ENCODE data around the gene C1orf232. TPM values are rescaled to one million over a fixed set of nuclear protein-coding genes. Genes with fewer than 3 reads are reported as not detected.
A peak's percentile ranks its signal among the peaks of the same experiment; 100 is the strongest.

C1orf232 gene
- total RNA-seq: not detected in 3 replicates
- long read RNA-seq: 0 reads

DNA sequence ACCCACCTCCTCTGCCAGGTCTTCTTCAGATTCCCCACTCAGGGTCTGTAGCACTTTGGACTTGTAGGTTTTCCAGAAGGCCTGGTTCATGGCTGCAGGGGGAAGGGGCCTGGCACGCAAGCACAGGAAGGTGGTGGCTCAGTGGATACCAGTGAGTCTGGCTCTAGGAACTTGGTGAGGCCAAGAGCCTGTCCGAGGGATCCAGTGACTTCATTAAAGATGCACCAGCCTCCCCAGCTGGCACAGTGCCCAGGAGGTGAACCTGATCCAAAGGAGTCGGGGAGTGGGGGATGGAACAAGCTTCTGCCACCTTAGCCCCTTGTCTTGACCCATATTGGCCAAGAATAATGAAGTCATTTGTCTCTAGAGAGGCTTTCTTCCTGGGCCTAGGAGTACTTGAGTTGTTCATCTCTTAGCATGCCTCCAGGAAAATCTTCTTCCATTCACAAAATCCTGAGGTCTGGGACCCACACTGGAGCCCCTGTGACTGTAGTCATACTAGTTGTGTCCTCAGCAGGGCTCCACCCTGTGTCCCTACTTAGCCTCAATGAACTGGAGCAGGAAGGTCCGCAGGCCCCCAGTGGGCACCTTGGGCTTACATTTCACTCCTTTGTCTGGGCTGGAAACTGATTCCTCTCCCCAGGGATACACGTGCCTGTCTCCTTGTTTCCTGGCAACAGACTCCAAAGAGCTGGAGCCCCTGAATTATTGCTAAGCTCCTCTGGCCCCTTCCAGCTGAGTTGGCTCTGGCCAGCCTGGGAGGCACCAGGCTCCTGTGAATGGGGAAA lies at the start of gene C1orf232:
Gene C1orf232, minus strand, starts transcription at position 554 of the 788 bp plus-strand sequence. Its CDS starts 464 bp downstream, at position 90.
- Mint-ChIP-seq H3K27ac (ENCODE audit: unreplicated experiment) (peak within 1 kb of the TSS; percentile 82), H3K4me1 (ENCODE audit: low read depth) (peaks cover 14% of the 10 kb centered on the region), H3K27me3 (ENCODE audit: low read depth) (no peaks in the 10 kb centered on the region), H3K36me3 (ENCODE audit: low read depth) (no peaks in the 10 kb centered on the region), H3K4me3 (ENCODE audit: unreplicated experiment) (peak within 1 kb of the TSS; percentile 88), H3K9me3 (ENCODE audit: low read depth) (no peaks in the 10 kb centered on the region)
- DNase-seq (ENCODE audit: low spot score): no peak
- no peak for TF ChIP-seq CTCF (IDR thresholded peaks at IDR 0.05)

GRCh38 chr1:26215246-26215645 lies 46.5 kb upstream of the C1orf232 start:
- peaks cover 2% of the 10 kb centered on the region for H3K27me3 Mint-ChIP-seq (ENCODE audit: low read depth)
- H3K9me3 Mint-ChIP-seq (ENCODE audit: low read depth): no peaks in the 10 kb centered on the region
- H3K36me3 Mint-ChIP-seq (ENCODE audit: low read depth): no peaks in the 10 kb centered on the region

DNA sequence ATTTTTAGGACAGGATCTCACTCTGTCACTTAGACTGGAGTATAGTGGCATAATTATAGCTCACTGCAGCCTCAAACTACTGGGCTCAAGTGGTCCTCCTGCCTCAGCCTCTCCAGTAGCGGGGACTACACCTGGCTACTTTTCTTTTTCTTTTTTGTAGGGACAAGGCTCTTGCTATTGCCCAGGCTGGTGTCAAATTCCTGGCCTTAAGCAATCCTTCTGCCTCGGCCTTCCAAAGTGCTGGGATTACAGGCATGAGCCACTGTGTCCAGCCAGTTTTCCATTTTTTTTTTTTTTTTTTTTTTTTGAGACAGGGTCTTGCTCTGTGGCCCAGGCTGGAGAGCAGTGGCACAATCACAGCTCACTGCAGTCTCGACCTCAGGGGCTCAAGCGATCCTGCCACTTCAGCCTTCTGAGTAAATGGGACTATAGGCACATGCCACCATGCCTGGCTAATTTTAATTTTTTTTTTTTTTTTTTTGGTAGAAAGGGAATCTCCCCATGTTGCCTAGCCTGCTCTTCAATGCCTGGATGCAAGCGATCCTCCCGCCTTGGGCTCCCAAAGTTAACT lies 44.7 kb upstream of the C1orf232 start:
- TF ChIP-seq CTCF (IDR thresholded peaks at IDR 0.05): no peak
- peaks cover 9% of the 10 kb centered on the region for H3K27me3 Mint-ChIP-seq (ENCODE audit: low read depth)
- no peaks in the 10 kb centered on the region for H3K36me3 Mint-ChIP-seq (ENCODE audit: low read depth)
- H3K27ac Mint-ChIP-seq (ENCODE audit: unreplicated experiment): no peak overlapping the region
- H3K4me3 Mint-ChIP-seq (ENCODE audit: unreplicated experiment): no peak overlapping the region
- no peaks in the 10 kb centered on the region for H3K9me3 Mint-ChIP-seq (ENCODE audit: low read depth)
- H3K4me1 Mint-ChIP-seq (ENCODE audit: low read depth): no peaks in the 10 kb centered on the region
- DNase-seq (ENCODE audit: low spot score): no peak

More at GRCh38 chr1:26215246-26215645, 46.5 kb upstream of the C1orf232 start:
- no peak overlapping the region for H3K27ac Mint-ChIP-seq (ENCODE audit: unreplicated experiment)
- DNase-seq (ENCODE audit: low spot score): no peak
- H3K4me3 Mint-ChIP-seq (ENCODE audit: unreplicated experiment): no peak overlapping the region
- no peak for TF ChIP-seq CTCF (IDR thresholded peaks at IDR 0.05)
- H3K4me1 Mint-ChIP-seq (ENCODE audit: low read depth): peaks cover 3% of the 10 kb centered on the region

DNA sequence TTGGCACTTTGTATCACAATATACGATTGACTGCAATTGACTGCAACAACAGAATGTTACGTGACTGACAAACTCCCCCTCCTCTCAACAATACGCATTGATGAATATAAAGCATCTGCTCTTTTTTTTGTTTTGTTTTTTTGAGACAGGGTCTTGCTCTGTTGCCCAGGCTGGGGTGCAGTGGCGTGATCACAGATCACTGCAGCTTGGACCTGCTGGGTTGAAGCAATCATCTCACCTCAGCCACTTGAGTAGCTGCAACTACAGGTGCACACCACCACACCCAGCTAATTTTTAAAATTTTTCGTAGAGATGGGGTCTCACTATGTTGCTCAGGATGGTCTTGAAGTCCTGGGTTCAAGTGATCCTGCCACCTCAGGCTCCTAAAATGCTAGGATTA lies 44.0 kb upstream of the C1orf232 start:
- no peak for TF ChIP-seq CTCF (IDR thresholded peaks at IDR 0.05)
- DNase-seq (ENCODE audit: low spot score): no peak
- Mint-ChIP-seq H3K9me3 (ENCODE audit: low read depth) (no peaks in the 10 kb centered on the region), H3K36me3 (ENCODE audit: low read depth) (no peaks in the 10 kb centered on the region), H3K27ac (ENCODE audit: unreplicated experiment) (no peak overlapping the region), H3K4me1 (ENCODE audit: low read depth) (no peaks in the 10 kb centered on the region), H3K27me3 (ENCODE audit: low read depth) (peaks cover 9% of the 10 kb centered on the region), H3K4me3 (ENCODE audit: unreplicated experiment) (no peak overlapping the region)

DNA sequence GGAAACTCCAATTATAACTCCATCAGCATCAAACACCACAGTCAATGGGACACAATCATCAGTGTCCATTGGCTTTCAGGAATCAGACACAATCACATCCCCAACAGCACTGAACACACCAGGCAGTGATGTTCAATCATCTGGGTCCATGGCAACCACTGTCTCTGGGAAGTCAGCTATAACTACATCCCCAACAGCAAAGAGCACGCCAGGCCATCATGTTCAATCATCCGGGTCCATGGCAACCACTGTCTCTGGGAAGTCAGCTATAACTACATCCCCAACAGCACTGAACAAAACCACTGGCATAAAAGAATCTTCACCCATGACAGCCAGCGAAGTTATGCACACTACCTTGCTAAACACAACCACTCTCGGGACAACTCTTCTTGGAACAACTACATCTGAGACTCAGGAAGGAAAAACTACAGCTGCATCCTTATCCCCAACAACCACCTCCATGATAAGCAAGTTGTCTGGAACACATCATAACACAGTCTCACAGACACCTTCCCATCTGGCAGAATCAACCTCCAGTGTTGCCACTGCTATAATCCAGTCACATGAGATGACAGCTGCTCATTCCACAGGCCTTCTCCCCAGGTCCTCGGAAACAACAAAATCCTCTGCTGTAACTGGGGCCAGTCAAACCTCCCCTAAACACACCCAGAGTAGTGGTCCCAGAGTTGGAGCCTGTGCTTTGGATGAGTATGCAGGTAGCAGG lies 41.5 kb upstream of the C1orf232 start:
- Mint-ChIP-seq H3K4me3 (ENCODE audit: unreplicated experiment) (no peak overlapping the region), H3K4me1 (ENCODE audit: low read depth) (no peaks in the 10 kb centered on the region), H3K9me3 (ENCODE audit: low read depth) (no peaks in the 10 kb centered on the region), H3K27ac (ENCODE audit: unreplicated experiment) (no peak overlapping the region), H3K36me3 (ENCODE audit: low read depth) (no peaks in the 10 kb centered on the region), H3K27me3 (ENCODE audit: low read depth) (peaks cover 9% of the 10 kb centered on the region)
- no peak for TF ChIP-seq CTCF (IDR thresholded peaks at IDR 0.05)
- no peak for DNase-seq (ENCODE audit: low spot score)

Measured in chondrocyte (in vitro differentiated cells).